ENCODE measurements around the gene CENPM. TPM values are rescaled to one million over a fixed set of nuclear protein-coding genes. Genes with fewer than 3 reads are reported as not detected.

The CENPM gene
- total and polyA plus RNA-seq, 2 experiments from 2014 or later: 6.7 to 14.9 TPM

DNA sequence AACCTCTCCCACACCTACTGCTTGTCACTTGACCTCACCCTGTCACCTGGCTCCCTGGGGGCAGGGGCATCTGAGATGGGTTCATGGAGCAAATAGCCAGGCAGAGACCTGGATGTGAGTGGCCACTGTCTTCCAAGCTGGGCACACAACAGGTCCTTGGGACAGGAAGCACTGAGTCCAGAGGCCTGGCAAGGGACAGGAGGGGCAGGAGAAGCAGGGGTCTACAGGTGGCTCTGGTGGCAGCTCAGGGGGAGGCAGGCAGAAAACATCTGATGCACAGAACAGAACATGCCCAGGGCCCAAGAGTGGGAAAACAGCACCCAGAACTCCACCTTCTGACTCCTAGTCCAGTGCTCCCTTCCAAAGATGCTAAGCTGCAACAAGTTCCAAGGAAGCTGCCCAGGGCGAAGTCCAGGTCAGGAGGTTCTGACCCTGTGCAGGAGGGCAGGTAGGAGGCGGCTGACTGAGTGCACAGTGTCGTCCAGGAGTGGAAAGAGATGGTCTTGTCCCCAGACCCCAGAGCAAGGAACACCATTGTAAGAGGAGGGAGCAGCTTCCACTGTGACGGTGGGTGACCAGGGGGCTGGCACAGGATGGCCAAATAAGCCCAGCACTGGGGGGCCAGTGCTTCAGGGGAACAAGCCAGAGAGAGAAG, 23.9 kb downstream of the CENPM start:
- no peaks in the 10 kb centered on the region for H3K36me3 ChIP-seq (replicated peaks; ENCODE audit: insufficient read depth, low read depth)
- no peak overlapping the region for H3K4me3 ChIP-seq
- peaks cover 10% of the 10 kb centered on the region for H3K4me1 ChIP-seq (ENCODE audit: insufficient read depth)
- DNase-seq (ENCODE audit: low spot score): no peak
- H2AFZ ChIP-seq: no peak overlapping the region
- no peaks in the 10 kb centered on the region for H4K20me1 ChIP-seq (ENCODE audit: insufficient read depth, poor library complexity, severe bottlenecking)
- H3K4me2 ChIP-seq: no peak overlapping the region
- no peaks in the 10 kb centered on the region for H3K9me3 ChIP-seq (ENCODE audit: low read depth)
- H3K27ac ChIP-seq: no peak overlapping the region
- no peak for TF ChIP-seq EZH2 (IDR thresholded peaks at IDR 0.05; ENCODE audit: borderline replicate concordance)
- no peak for TF ChIP-seq CTCF (IDR thresholded peaks at IDR 0.05; ENCODE audit: poor library complexity)
- TF ChIP-seq EZH2phosphoT487 (IDR thresholded peaks at IDR 0.05; ENCODE audit: low read depth, severe bottlenecking, unreplicated experiment): no peak
- peaks cover 47% of the 10 kb centered on the region for H3K27me3 ChIP-seq
- no peaks in the 10 kb centered on the region for H3K79me2 ChIP-seq
- no peaks in the 10 kb centered on the region for H3K9me2 ChIP-seq (replicated peaks; ENCODE audit: insufficient read depth)
- WGBS (ENCODE audit: low lambda C conversion rate, missing lambda C conversion rate): 81% methylated on average over 4 of the region's 4 CpGs

- TF ChIP-seq EZH2phosphoT487 (IDR thresholded peaks at IDR 0.05; ENCODE audit: low read depth, severe bottlenecking, unreplicated experiment): no peak
- no peak for TF ChIP-seq EZH2 (IDR thresholded peaks at IDR 0.05; ENCODE audit: borderline replicate concordance)
- TF ChIP-seq CTCF (IDR thresholded peaks at IDR 0.05; ENCODE audit: poor library complexity): no peak
- H3K9me2 ChIP-seq (replicated peaks; ENCODE audit: insufficient read depth): no peaks in the 10 kb centered on the region
- H3K36me3 ChIP-seq (replicated peaks; ENCODE audit: insufficient read depth, low read depth): no peaks in the 10 kb centered on the region
- no peak overlapping the region for H2AFZ ChIP-seq
- H3K79me2 ChIP-seq: no peaks in the 10 kb centered on the region
- no peaks in the 10 kb centered on the region for H4K20me1 ChIP-seq (ENCODE audit: insufficient read depth, poor library complexity, severe bottlenecking)
- peaks cover 10% of the 10 kb centered on the region for H3K4me1 ChIP-seq (ENCODE audit: insufficient read depth)
- no peak overlapping the region for H3K4me2 ChIP-seq
- peaks cover 55% of the 10 kb centered on the region for H3K27me3 ChIP-seq
- H3K27ac ChIP-seq: no peak overlapping the region
- H3K4me3 ChIP-seq: no peak overlapping the region
- 92% methylated on average over 5 of the region's 5 CpGs for WGBS (ENCODE audit: low lambda C conversion rate, missing lambda C conversion rate)
- DNase-seq (ENCODE audit: low spot score): no peak
- no peaks in the 10 kb centered on the region for H3K9me3 ChIP-seq (ENCODE audit: low read depth)
These were observed 24.6 kb downstream of the CENPM start for GRCh38 chr22:41922328-41922727.

GRCh38 chr22:41920271-41920976, 26.5 kb downstream of the CENPM start:
- H3K27me3 ChIP-seq: peaks cover 56% of the 10 kb centered on the region

More at GRCh38 chr22:41920271-41920976, 26.5 kb downstream of the CENPM start:
- no peak for TF ChIP-seq CTCF (IDR thresholded peaks at IDR 0.05; ENCODE audit: poor library complexity)
- TF ChIP-seq EZH2phosphoT487 (IDR thresholded peaks at IDR 0.05; ENCODE audit: low read depth, severe bottlenecking, unreplicated experiment): no peak
- no peak for TF ChIP-seq EZH2 (IDR thresholded peaks at IDR 0.05; ENCODE audit: borderline replicate concordance)
- Histone ChIP-seq H3K4me1 (ENCODE audit: insufficient read depth) (no peaks in the 10 kb centered on the region), H3K27ac (no peak overlapping the region), H3K9me3 (ENCODE audit: low read depth) (no peaks in the 10 kb centered on the region), H3K4me3 (no peak overlapping the region), H3K4me2 (peak overlapping the region; percentile 96), H2AFZ (no peak overlapping the region), H3K9me2 (replicated peaks; ENCODE audit: insufficient read depth) (no peaks in the 10 kb centered on the region), H3K79me2 (no peaks in the 10 kb centered on the region), H3K36me3 (replicated peaks; ENCODE audit: insufficient read depth, low read depth) (no peaks in the 10 kb centered on the region), H4K20me1 (ENCODE audit: insufficient read depth, poor library complexity, severe bottlenecking) (no peaks in the 10 kb centered on the region)
- no peak for DNase-seq (ENCODE audit: low spot score)
- WGBS (ENCODE audit: low lambda C conversion rate, missing lambda C conversion rate): 81% methylated on average over 13 of the region's 21 CpGs
